ENCODE measurements around the gene LYSMD2. TPM values are rescaled to one million over a fixed set of nuclear protein-coding genes. Genes with fewer than 3 reads are reported as not detected.

Gene LYSMD2
- total and polyA plus RNA-seq, 2 of the 8 experiments (the other 6 are each of a cell fraction or from before 2014, with no cell fraction given): 2.2 to 2.7 TPM

DNA sequence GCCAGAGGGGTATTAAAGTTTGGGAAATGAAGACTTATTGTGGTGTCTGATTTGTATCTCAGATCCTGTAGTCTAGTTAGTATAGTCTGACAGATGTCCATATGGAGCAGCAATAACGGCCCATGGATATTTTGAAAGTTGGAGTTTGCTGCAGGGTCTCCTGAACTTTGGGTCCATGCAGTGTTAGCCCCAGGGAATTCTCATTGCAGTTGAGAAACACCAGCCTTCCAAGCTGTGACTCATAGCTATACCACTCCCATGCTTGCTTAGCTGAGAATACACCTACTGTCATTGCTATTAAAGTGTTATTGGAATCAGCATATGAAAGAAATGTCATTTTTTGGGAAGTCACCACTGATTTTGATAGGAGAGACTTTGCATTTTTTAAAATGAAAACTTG lies 43.2 kb upstream of the LYSMD2 start:
- Histone ChIP-seq H2BK20ac (ENCODE audit: low read length) (no peak overlapping the region), H2AK5ac (ENCODE audit: low read depth, low read length) (no peak overlapping the region), H3K27ac (ENCODE audit: low read depth, low read length) (no peak overlapping the region), H2BK12ac (ENCODE audit: low read depth, low read length) (no peak overlapping the region), H2BK5ac (ENCODE audit: low read depth, low read length) (no peak overlapping the region), H3K9me3 (ENCODE audit: insufficient read depth in 2 of 2, low read depth in 1 of 2, low read length in 1 of 2) (no peaks in the 10 kb centered on the region), H3K36me3 (ENCODE audit: control insufficient read depth in 2 of 4, insufficient read depth in 4 of 4, low read length in 3 of 4) (no peaks in the 10 kb centered on the region), H4K8ac (ENCODE audit: extremely low read depth, insufficient read depth, low read length) (no peak overlapping the region), H2BK15ac (ENCODE audit: low read length) (no peak overlapping the region), H3K27me3 (replicated peaks in 1 of 4; ENCODE audit: control insufficient read depth in 3 of 4, extremely low read depth in 1 of 4, insufficient read depth in 3 of 4, low read length in 3 of 4) (no peaks in the 10 kb centered on the region), H3K18ac (ENCODE audit: extremely low read depth, low read length) (no peak overlapping the region), H3K4me1 (replicated peaks in 1 of 4; ENCODE audit: control insufficient read depth in 3 of 4, insufficient read depth in 4 of 4, low read length in 3 of 4) (peaks cover 0 to 2% (median 0%) of the 10 kb centered on the region in 4 experiments; a peak in 2 of 7 replicates), H4K91ac (replicated peaks; ENCODE audit: insufficient read length, low read length) (no peak overlapping the region), H2BK120ac (replicated peaks; ENCODE audit: low read depth, low read length) (no peak overlapping the region), H3K23ac (ENCODE audit: insufficient read length) (no peak overlapping the region), H3K4me3 (ENCODE audit: extremely low read depth in 1 of 4, insufficient read depth in 2 of 4, low read depth in 3 of 4, low read length in 4 of 4) (no peak overlapping the region), H3K14ac (ENCODE audit: insufficient read length) (no peak overlapping the region), H4K20me1 (replicated peaks in 1 of 2; ENCODE audit: control insufficient read depth in 1 of 2, insufficient read depth in 2 of 2, low read length in 2 of 2) (no peaks in the 10 kb centered on the region), H3K9ac (replicated peaks in 1 of 4; ENCODE audit: extremely low read depth in 1 of 4, low read depth in 3 of 4, low read length in 3 of 4) (no peak overlapping the region), H4K5ac (ENCODE audit: insufficient read length, low read depth, low read length) (no peak overlapping the region), H3K4me2 (ENCODE audit: insufficient read depth in 1 of 2, low read depth in 2 of 2, low read length in 2 of 2) (no peak overlapping the region), H3K79me2 (ENCODE audit: control insufficient read depth in 1 of 2, insufficient read depth in 2 of 2, low read length in 2 of 2) (no peaks in the 10 kb centered on the region), H3K23me2 (ENCODE audit: low read depth, low read length) (no peaks in the 10 kb centered on the region), H2AFZ (ENCODE audit: low read length) (no peak overlapping the region), H3K79me1 (ENCODE audit: low read depth, low read length) (no peaks in the 10 kb centered on the region), H3K56ac (replicated peaks; ENCODE audit: insufficient read length, low read depth, low read length) (no peak overlapping the region), H3K4ac (replicated peaks; ENCODE audit: insufficient read length, low read depth, low read length) (no peak overlapping the region)
- POLR2A ChIA-PET (ENCODE audit: partially characterized antibody): no interaction called here
- CTCF ChIA-PET (ENCODE audit: partially characterized antibody): interaction anchor here (0.5 to 9.8 kb wide), 7 partner anchors 23 to 1594 kb away, joined by 3 to 243 read pairs (median 4); no protein-coding TSS in a partner anchor
- no peak for FAIRE-seq
- 86% methylated on average over 1 of the region's 1 CpG; no CpG with 5 or more reads in 1 of the 2 experiments for WGBS, 2 experiments (ENCODE audit: extremely low coverage in 1 of 2, insufficient coverage in 1 of 2, insufficient read length in 1 of 2, insufficient replicate concordance in 2 of 2, low coverage in 1 of 2, low lambda C conversion rate in 2 of 2, missing lambda C conversion rate in 1 of 2)
- no peak for DNase-seq (ENCODE audit: low read depth in 1 of 2, low spot score in 2 of 2)
- no peak for TF ChIP-seq SP1 (IDR thresholded peaks at IDR 0.05; ENCODE audit: low read depth, low read length)
- TF ChIP-seq KDM4A (IDR thresholded peaks at IDR 0.05; ENCODE audit: low read depth, low read length, severe bottlenecking): no peak
- no peak for TF ChIP-seq EZH2 (IDR thresholded peaks at IDR 0.05; ENCODE audit: low read depth, low read length, severe bottlenecking)
- TF ChIP-seq MAFK (IDR thresholded peaks at IDR 0.05; ENCODE audit: low read depth, low read length): no peak
- TF ChIP-seq CTCF (IDR thresholded peaks at IDR 0.05; ENCODE audit: control extremely low read depth in 1 of 3, insufficient read depth in 1 of 3, low read depth in 1 of 3, low read length in 3 of 3): no peak
- TF ChIP-seq RNF2 (IDR thresholded peaks at IDR 0.05; ENCODE audit: borderline replicate concordance, low read depth, low read length, missing control alignments, poor library complexity, severe bottlenecking): no peak
- TF ChIP-seq GABPA (IDR thresholded peaks at IDR 0.05; ENCODE audit: borderline replicate concordance, insufficient read depth, low read length): no peak
- no peak for TF ChIP-seq EGR1 (IDR thresholded peaks at IDR 0.05; ENCODE audit: borderline replicate concordance, low read depth, low read length)
- TF ChIP-seq NRF1 (IDR thresholded peaks at IDR 0.05; ENCODE audit: low read depth, low read length): no peak
- TF ChIP-seq RFX5 (IDR thresholded peaks at IDR 0.05; ENCODE audit: borderline replicate concordance, low read depth, low read length): no peak
- no peak for TF ChIP-seq SP4 (IDR thresholded peaks at IDR 0.05; ENCODE audit: low read length)
- no peak for TF ChIP-seq POU5F1 (IDR thresholded peaks at IDR 0.05; ENCODE audit: low read depth, low read length)

All from H1 (cell line).